GM23338 (cell line): ENCODE results near the gene CALCOCO1. TPM values are rescaled to one million over a fixed set of nuclear protein-coding genes. Genes with fewer than 3 reads are reported as not detected.

ENCODE experiments used
- ATAC-seq: fragments of 200-7000 bp; cut with Tn5 transposase; 3 replicates; pipeline ENCODE4 v1.9.1; 2020
- DNase-seq: peaks from one replicate; pipeline ENCODE4 v3.0.0-alpha.2; 2015; ENCODE audit warnings: low spot score
- H2AFZ ChIP-seq: fragments of 200-600 bp; sonication (generic); 2 replicates; pipeline ENCODE4 v1.8.0; 2016; ENCODE audit warnings: antibody characterized with exemption, mild to moderate bottlenecking, moderate library complexity
- H3F3A ChIP-seq: fragments of 200-600 bp; sonication (generic); replicated peaks from 2 replicates; pipeline ENCODE4 v1.8.0; 2017; ENCODE audit warnings: antibody characterized with exemption, mixed run types, low read depth
- H3K27ac ChIP-seq: fragments of 200-600 bp; sonication (generic); 2 replicates; pipeline ENCODE4 v1.6.1; 2016; ENCODE audit warnings: low read depth
- H3K27me3 ChIP-seq: fragments of 200-600 bp; sonication (generic); 2 replicates; pipeline ENCODE4 v1.8.0; 2016; ENCODE audit warnings: mild to moderate bottlenecking, mixed run types, moderate library complexity; ENCODE audit not compliant: insufficient read depth
- H3K36me3 ChIP-seq: fragments of 200-600 bp; sonication (generic); 2 replicates; pipeline ENCODE4 v1.8.0; 2016; ENCODE audit warnings: mild to moderate bottlenecking; ENCODE audit not compliant: insufficient read depth
- H3K4me1 ChIP-seq: fragments of 200-600 bp; sonication (generic); 2 replicates; pipeline ENCODE4 v1.8.0; 2016; ENCODE audit warnings: mild to moderate bottlenecking, moderate library complexity; ENCODE audit not compliant: insufficient read depth
- H3K4me2 ChIP-seq: fragments of 200-600 bp; sonication (generic); 2 replicates; pipeline ENCODE4 v1.7.1; 2017; ENCODE audit warnings: mixed run types
- H3K4me3 ChIP-seq: fragments of 200-600 bp; sonication (generic); 2 replicates; pipeline ENCODE4 v1.6.1; 2016; ENCODE audit warnings: mixed run types
- H3K79me2 ChIP-seq: fragments of 200-600 bp; sonication (generic); replicated peaks from 2 replicates; pipeline ENCODE4 v1.8.0; 2017; ENCODE audit warnings: mild to moderate bottlenecking; ENCODE audit not compliant: insufficient read depth
- H3K9me2 ChIP-seq: fragments of 200-600 bp; sonication (generic); 2 replicates; pipeline ENCODE4 v1.8.0; 2017; ENCODE audit not compliant: insufficient read depth
- H4K20me1 ChIP-seq: fragments of 200-600 bp; sonication (generic); replicated peaks from 2 replicates; pipeline ENCODE4 v1.8.0; 2017; ENCODE audit warnings: mild to moderate bottlenecking; ENCODE audit not compliant: insufficient read depth
- H3K27ac Mint-ChIP-seq: 2 replicates; pipeline ENCODE4 v1.8.0; 2020; ENCODE audit warnings: inconsistent platforms, mild to moderate bottlenecking, moderate library complexity, mixed read lengths
- H3K27me3 Mint-ChIP-seq: 3 replicates; pipeline ENCODE4 v1.8.0; 2022; ENCODE audit warnings: low read depth, mild to moderate bottlenecking, moderate library complexity, mixed read lengths, inconsistent platforms; ENCODE audit not compliant: insufficient read depth, poor library complexity
- H3K36me3 Mint-ChIP-seq: 3 replicates; pipeline ENCODE4 v1.8.0; 2021; ENCODE audit warnings: low read depth, mild to moderate bottlenecking, inconsistent platforms, moderate library complexity, mixed read lengths
- H3K4me1 Mint-ChIP-seq: 3 replicates; pipeline ENCODE4 v1.8.0; 2020; ENCODE audit warnings: mild to moderate bottlenecking, inconsistent platforms, mixed read lengths
- H3K4me3 Mint-ChIP-seq: 3 replicates; pipeline ENCODE4 v1.8.0; 2021; ENCODE audit warnings: moderate library complexity, mild to moderate bottlenecking, inconsistent platforms, mixed read lengths
- H3K9me3 Mint-ChIP-seq: 3 replicates; pipeline ENCODE4 v1.8.0; 2020; ENCODE audit warnings: moderate library complexity, mild to moderate bottlenecking, inconsistent platforms, mixed read lengths
- EZH2 ChIP-seq: fragments of 200-600 bp; sonication (generic); IDR thresholded peaks from one replicate; pipeline ENCODE4 v1.8.0; 2017; ENCODE audit warnings: antibody characterized with exemption, mild to moderate bottlenecking, low read depth; ENCODE audit not compliant: unreplicated experiment
- EZH2phosphoT487 ChIP-seq: fragments of 200-600 bp; sonication (generic); IDR thresholded peaks from one replicate; pipeline ENCODE4 v1.8.1; 2018; ENCODE audit warnings: antibody characterized with exemption; ENCODE audit not compliant: unreplicated experiment
- JUNB ChIP-seq: IDR thresholded peaks from one replicate; pipeline ENCODE4 v1.6.1; 2016; ENCODE audit warnings: antibody characterized with exemption; ENCODE audit not compliant: unreplicated experiment
- NANOG ChIP-seq: IDR thresholded peaks from 2 replicates; pipeline ENCODE4 v1.6.1; 2016; ENCODE audit warnings: antibody characterized with exemption, borderline replicate concordance
- polyA plus RNA-seq: library from polyadenylated mRNA; unstranded; fragments of >200 nt; fragmentation: Nextera tagmentation; extraction: Ambion mirVana; gene quantifications from 2 replicates; pipeline ENCODE4 v1.2.1, GENCODE V29; 2016
- total RNA-seq: library from RNA; depleted of rRNA; stranded (reverse); fragments of >200 nt; shearing (Covaris generic); gene quantifications from 2 replicates; pipeline ENCODE4 v1.2.3, GENCODE V29; 2014
- TF ChIP-seq, protein P1 (sequence below): IDR thresholded peaks from 2 replicates; pipeline ENCODE4 v1.6.1; 2016; ENCODE audit warnings: antibody characterized with exemption
- TF ChIP-seq, protein P2 (sequence below): fragments of 250-450 bp; sonication (Bioruptor Pico); IDR thresholded peaks from 2 replicates; pipeline ENCODE4 v1.5.0; 2020; ENCODE audit warnings: mild to moderate bottlenecking, moderate library complexity

Gene CALCOCO1
- total and polyA plus RNA-seq, 2 experiments from 2014 or later, result 6.5 to 20.4 TPM

DNA sequence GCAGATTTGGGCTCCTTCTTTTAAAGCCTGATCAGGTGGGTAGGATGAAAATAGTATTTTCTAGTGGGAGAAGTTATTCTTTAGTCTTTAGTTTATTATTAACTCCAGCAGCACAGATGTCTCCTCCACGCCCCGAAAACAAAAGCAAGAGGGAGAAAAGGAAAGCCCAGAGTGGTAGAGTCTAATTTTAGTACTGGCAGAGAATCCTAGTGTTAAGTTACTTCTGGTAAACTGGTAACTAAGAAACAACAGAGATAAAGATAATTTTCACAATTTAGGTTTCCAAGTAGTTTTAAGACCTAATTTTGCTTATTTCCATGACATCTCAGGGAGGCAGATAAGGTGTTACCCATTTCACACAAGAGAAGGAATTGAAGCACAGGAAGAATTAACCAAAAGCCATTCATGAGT lies 67.7 kb downstream of the CALCOCO1 start:
- H3K79me2 ChIP-seq, result no peaks in the 10 kb centered on the region
- Mint-ChIP-seq H3K4me3 (no peak overlapping the region), H3K36me3 (peaks cover 25% of the 10 kb centered on the region), H3K9me3 (no peaks in the 10 kb centered on the region), H3K27me3 (peaks cover 9% of the 10 kb centered on the region), H3K27ac (peak overlapping the region; percentile 74; the same call in 1 of the 2 replicates), H3K4me1 (peaks cover 18% of the 10 kb centered on the region)
- no peaks in the 10 kb centered on the region for H3K9me2 ChIP-seq
- H3K4me3 ChIP-seq, result no peak overlapping the region
- H3K4me2 ChIP-seq, result 0 out of 2 replicates have a peak overlapping the region, but pooled peaks have one; percentile 44
- ATAC-seq, result no peak
- H3K4me1 ChIP-seq, result peaks cover 6% of the 10 kb centered on the region
- H2AFZ ChIP-seq, result no peak overlapping the region
- H4K20me1 ChIP-seq, result no peaks in the 10 kb centered on the region
- TF ChIP-seq, protein P1, sequence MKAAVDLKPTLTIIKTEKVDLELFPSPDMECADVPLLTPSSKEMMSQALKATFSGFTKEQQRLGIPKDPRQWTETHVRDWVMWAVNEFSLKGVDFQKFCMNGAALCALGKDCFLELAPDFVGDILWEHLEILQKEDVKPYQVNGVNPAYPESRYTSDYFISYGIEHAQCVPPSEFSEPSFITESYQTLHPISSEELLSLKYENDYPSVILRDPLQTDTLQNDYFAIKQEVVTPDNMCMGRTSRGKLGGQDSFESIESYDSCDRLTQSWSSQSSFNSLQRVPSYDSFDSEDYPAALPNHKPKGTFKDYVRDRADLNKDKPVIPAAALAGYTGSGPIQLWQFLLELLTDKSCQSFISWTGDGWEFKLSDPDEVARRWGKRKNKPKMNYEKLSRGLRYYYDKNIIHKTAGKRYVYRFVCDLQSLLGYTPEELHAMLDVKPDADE, result no peak
- TF ChIP-seq EZH2 (no peak), JUNB (no peak), NANOG (no peak), EZH2phosphoT487 (no peak)
- TF ChIP-seq, protein P2, sequence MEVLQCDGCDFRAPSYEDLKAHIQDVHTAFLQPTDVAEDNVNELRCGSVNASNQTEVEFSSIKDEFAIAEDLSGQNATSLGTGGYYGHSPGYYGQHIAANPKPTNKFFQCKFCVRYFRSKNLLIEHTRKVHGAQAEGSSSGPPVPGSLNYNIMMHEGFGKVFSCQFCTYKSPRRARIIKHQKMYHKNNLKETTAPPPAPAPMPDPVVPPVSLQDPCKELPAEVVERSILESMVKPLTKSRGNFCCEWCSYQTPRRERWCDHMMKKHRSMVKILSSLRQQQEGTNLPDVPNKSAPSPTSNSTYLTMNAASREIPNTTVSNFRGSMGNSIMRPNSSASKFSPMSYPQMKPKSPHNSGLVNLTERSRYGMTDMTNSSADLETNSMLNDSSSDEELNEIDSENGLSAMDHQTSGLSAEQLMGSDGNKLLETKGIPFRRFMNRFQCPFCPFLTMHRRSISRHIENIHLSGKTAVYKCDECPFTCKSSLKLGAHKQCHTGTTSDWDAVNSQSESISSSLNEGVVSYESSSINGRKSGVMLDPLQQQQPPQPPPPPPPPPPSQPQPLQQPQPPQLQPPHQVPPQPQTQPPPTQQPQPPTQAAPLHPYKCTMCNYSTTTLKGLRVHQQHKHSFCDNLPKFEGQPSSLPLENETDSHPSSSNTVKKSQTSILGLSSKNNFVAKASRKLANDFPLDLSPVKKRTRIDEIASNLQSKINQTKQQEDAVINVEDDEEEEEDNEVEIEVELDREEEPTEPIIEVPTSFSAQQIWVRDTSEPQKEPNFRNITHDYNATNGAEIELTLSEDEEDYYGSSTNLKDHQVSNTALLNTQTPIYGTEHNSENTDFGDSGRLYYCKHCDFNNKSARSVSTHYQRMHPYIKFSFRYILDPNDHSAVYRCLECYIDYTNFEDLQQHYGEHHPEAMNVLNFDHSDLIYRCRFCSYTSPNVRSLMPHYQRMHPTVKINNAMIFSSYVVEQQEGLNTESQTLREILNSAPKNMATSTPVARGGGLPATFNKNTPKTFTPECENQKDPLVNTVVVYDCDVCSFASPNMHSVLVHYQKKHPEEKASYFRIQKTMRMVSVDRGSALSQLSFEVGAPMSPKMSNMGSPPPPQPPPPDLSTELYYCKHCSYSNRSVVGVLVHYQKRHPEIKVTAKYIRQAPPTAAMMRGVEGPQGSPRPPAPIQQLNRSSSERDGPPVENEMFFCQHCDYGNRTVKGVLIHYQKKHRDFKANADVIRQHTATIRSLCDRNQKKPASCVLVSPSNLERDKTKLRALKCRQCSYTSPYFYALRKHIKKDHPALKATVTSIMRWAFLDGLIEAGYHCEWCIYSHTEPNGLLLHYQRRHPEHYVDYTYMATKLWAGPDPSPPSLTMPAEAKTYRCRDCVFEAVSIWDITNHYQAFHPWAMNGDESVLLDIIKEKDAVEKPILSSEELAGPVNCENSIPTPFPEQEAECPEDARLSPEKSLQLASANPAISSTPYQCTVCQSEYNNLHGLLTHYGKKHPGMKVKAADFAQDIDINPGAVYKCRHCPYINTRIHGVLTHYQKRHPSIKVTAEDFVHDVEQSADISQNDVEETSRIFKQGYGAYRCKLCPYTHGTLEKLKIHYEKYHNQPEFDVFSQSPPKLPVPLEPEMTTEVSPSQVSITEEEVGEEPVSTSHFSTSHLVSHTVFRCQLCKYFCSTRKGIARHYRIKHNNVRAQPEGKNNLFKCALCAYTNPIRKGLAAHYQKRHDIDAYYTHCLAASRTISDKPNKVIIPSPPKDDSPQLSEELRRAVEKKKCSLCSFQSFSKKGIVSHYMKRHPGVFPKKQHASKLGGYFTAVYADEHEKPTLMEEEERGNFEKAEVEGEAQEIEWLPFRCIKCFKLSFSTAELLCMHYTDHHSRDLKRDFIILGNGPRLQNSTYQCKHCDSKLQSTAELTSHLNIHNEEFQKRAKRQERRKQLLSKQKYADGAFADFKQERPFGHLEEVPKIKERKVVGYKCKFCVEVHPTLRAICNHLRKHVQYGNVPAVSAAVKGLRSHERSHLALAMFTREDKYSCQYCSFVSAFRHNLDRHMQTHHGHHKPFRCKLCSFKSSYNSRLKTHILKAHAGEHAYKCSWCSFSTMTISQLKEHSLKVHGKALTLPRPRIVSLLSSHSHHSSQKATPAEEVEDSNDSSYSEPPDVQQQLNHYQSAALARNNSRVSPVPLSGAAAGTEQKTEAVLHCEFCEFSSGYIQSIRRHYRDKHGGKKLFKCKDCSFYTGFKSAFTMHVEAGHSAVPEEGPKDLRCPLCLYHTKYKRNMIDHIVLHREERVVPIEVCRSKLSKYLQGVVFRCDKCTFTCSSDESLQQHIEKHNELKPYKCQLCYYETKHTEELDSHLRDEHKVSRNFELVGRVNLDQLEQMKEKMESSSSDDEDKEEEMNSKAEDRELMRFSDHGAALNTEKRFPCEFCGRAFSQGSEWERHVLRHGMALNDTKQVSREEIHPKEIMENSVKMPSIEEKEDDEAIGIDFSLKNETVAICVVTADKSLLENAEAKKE, result no peak
- DNase-seq, result no peak
- peak overlapping the region; percentile 88 for H3K27ac ChIP-seq
- H3F3A ChIP-seq, result peaks cover 11% of the 10 kb centered on the region
- peaks cover 10% of the 10 kb centered on the region for H3K36me3 ChIP-seq
- H3K27me3 ChIP-seq, result no peaks in the 10 kb centered on the region
